A549 (cell line): ENCODE measurements around the gene SCAP. TPM values are rescaled to one million over a fixed set of nuclear protein-coding genes. Genes with fewer than 3 reads are reported as not detected.
A peak's percentile ranks its signal among the peaks of the same experiment; 100 is the strongest.
"Not testable (repeated sequence)": the region's sequence is repeated elsewhere in the genome, so short reads cannot be mapped to it uniquely, and the experiment has no call there.

ENCODE experiments used
- ATAC-seq, 2 experiments: fragments of 200-7000 bp in 1 of 2; fragments of >200 bp in 1 of 2; cut with Nextera tagmentation in 1 of 2; cut with Tn5 transposase in 1 of 2; 3 replicates each; pipeline versions ENCODE4 v1.8.0 to v1.9.1; 2018 to 2020; ENCODE audit warnings: mild to moderate bottlenecking in 1 of 2, moderate library complexity in 1 of 2
- CTCF ChIA-PET: fragments of 300-600 bp; sonication (Branson Sonifier 250); formaldehyde crosslinking; extraction: SDS; loops from one replicate; lab custom pipeline; 2021; ENCODE audit warnings: antibody characterized with exemption, inconsistent platforms; lab: Yijun Ruan, JAX
- POLR2A ChIA-PET: fragments of 350-600 bp; formaldehyde crosslinking; extraction: SDS; loops from one replicate; lab custom pipeline; 2021; ENCODE audit warnings: antibody characterized with exemption, inconsistent platforms; lab: Yijun Ruan, JAX
- DNase-seq, 2 experiments: peaks; one replicate each; pipeline versions ENCODE4 v3.0.0 to v3.0.0-alpha.2; 2011 to 2016; ENCODE audit warnings: low read depth in 1 of 2, low spot score in 1 of 2
- FAIRE-seq: peaks from 2 replicates; lab custom pipeline; 2011; peaks lifted over from hg19 to GRCh38; lab: Jason Lieb, UNC
- H3K27ac ChIP-seq, 2 experiments: fragments of >200 bp; sonication (Bioruptor Twin); formaldehyde crosslinking; 3 replicates each; pipeline ENCODE4 v1.5.1; 2016 to 2017
- H3K4me1 ChIP-seq: fragments of >200 bp; sonication (Bioruptor Twin); formaldehyde crosslinking; 3 replicates; pipeline ENCODE4 v1.6.1; 2016
- H3K4me2 ChIP-seq: fragments of >200 bp; sonication (Bioruptor Twin); formaldehyde crosslinking; 3 replicates; pipeline ENCODE4 v1.6.1; 2016
- H3K4me3 ChIP-seq: fragments of >200 bp; sonication (Bioruptor Twin); formaldehyde crosslinking; 3 replicates; pipeline ENCODE4 v1.5.1; 2016
- H3K9me3 ChIP-seq: fragments of >200 bp; sonication (Bioruptor Twin); formaldehyde crosslinking; 3 replicates; pipeline ENCODE4 v1.6.1; 2016
- ATOH8 ChIP-seq: fragments of 250-450 bp; sonication (Bioruptor Pico); IDR thresholded peaks from 2 replicates; pipeline ENCODE4 v1.5.0; 2020; ENCODE audit warnings: low read depth, mild to moderate bottlenecking, moderate library complexity
- BHLHE40 ChIP-seq: IDR thresholded peaks from 2 replicates; pipeline ENCODE4 v1.6.1; 2012; ENCODE audit warnings: low read depth, low read length, inconsistent platforms
- CBX2 ChIP-seq: fragments of 200-600 bp; sonication (generic); IDR thresholded peaks from 2 replicates; pipeline ENCODE4 v1.6.1; 2016; ENCODE audit warnings: low read depth, mild to moderate bottlenecking, borderline replicate concordance
- CEBPB ChIP-seq, 2 experiments: fragments of >200 bp in 1 of 2; sonication (Bioruptor Twin) in 1 of 2; formaldehyde crosslinking in 1 of 2; IDR thresholded peaks; 2 replicates each; pipeline ENCODE4 v1.6.1; 2012 to 2016
- CTCF ChIP-seq: fragments of >200 bp; sonication (Bioruptor Twin); formaldehyde crosslinking; IDR thresholded peaks from 3 replicates; pipeline ENCODE4 v1.5.1; 2016
- E2F6 ChIP-seq: IDR thresholded peaks from 2 replicates; pipeline ENCODE4 v1.6.1; 2012; ENCODE audit warnings: low read depth, borderline replicate concordance
- EP300 ChIP-seq, 2 experiments: fragments of >200 bp; sonication (Bioruptor Twin); formaldehyde crosslinking; IDR thresholded peaks; 2 replicates in 1 of 2; 3 replicates in 1 of 2; pipeline ENCODE4 v1.6.1; 2016 to 2017
- GATA3 ChIP-seq: IDR thresholded peaks from 2 replicates; pipeline ENCODE4 v1.6.1; 2012; ENCODE audit warnings: borderline replicate concordance
- HDAC2 ChIP-seq: fragments of 200-600 bp; sonication (generic); IDR thresholded peaks from 2 replicates; pipeline ENCODE4 v1.6.1; 2016
- HEYL ChIP-seq: fragments of 250-450 bp; sonication (Bioruptor Pico); IDR thresholded peaks from 2 replicates; pipeline ENCODE4 v1.8.0; 2021; ENCODE audit warnings: mild to moderate bottlenecking, moderate library complexity
- HOXB5 ChIP-seq: fragments of 250-450 bp; sonication (Bioruptor Pico); IDR thresholded peaks from 2 replicates; pipeline ENCODE4 v1.5.0; 2020; ENCODE audit warnings: mild to moderate bottlenecking, moderate library complexity
- JUN ChIP-seq, 2 experiments: fragments of >200 bp; sonication (Bioruptor Twin); formaldehyde crosslinking; IDR thresholded peaks; 2 replicates in 1 of 2; 3 replicates in 1 of 2; pipeline ENCODE4 v1.6.1; 2016 to 2017
- KDM1A ChIP-seq: fragments of 200-600 bp; sonication (generic); IDR thresholded peaks from 2 replicates; pipeline ENCODE4 v1.6.1; 2016; ENCODE audit warnings: low read depth, mild to moderate bottlenecking
- MAFK ChIP-seq: fragments of 450-650 bp; IDR thresholded peaks from 2 replicates; pipeline ENCODE4 v1.6.1; 2014; ENCODE audit not compliant: partially characterized antibody
- MAZ ChIP-seq: fragments of 150-350 bp; IDR thresholded peaks from 2 replicates; pipeline ENCODE4 v1.6.1; 2014; ENCODE audit warnings: antibody characterized with exemption, low read depth, low read length, borderline replicate concordance
- NFE2L2 ChIP-seq: fragments of 150-350 bp; conservative IDR thresholded peaks from 2 replicates; pipeline ENCODE4 v1.6.1; 2014; ENCODE audit warnings: low read length
- PBX3 ChIP-seq: IDR thresholded peaks from 2 replicates; pipeline ENCODE4 v1.6.1; 2012
- PHF8 ChIP-seq: fragments of 200-600 bp; sonication (generic); IDR thresholded peaks from 2 replicates; pipeline ENCODE4 v1.6.1; 2016; ENCODE audit warnings: low read depth, mild to moderate bottlenecking, antibody characterized with exemption, moderate library complexity, borderline replicate concordance
- RAD21 ChIP-seq, 2 experiments: fragments of >200 bp in 1 of 2; sonication (Bioruptor Twin) in 1 of 2; formaldehyde crosslinking in 1 of 2; IDR thresholded peaks in 1 of 2; conservative IDR thresholded peaks in 1 of 2; 2 replicates in 1 of 2; 3 replicates in 1 of 2; pipeline ENCODE4 v1.6.1; 2012 to 2018; ENCODE audit warnings: inconsistent platforms in 1 of 2
- RARB ChIP-seq: fragments of 250-450 bp; sonication (Bioruptor Pico); IDR thresholded peaks from 2 replicates; pipeline ENCODE4 v1.8.0; 2021; ENCODE audit warnings: mild to moderate bottlenecking, moderate library complexity
- RCOR1 ChIP-seq: fragments of 150-350 bp; IDR thresholded peaks from 2 replicates; pipeline ENCODE4 v1.6.1; 2014; ENCODE audit warnings: antibody characterized with exemption, low read length, low read depth
- SMC3 ChIP-seq: fragments of >200 bp; sonication (Bioruptor Twin); formaldehyde crosslinking; IDR thresholded peaks from 3 replicates; pipeline ENCODE4 v1.6.1; 2018; ENCODE audit warnings: inconsistent platforms
- TP53 ChIP-seq: fragments of 250-450 bp; sonication (Bioruptor Pico); IDR thresholded peaks from 2 replicates; pipeline ENCODE4 v1.5.0; 2021; ENCODE audit warnings: mild to moderate bottlenecking, moderate library complexity
- ZFP36 ChIP-seq: fragments of 450-650 bp; IDR thresholded peaks from 2 replicates; pipeline ENCODE4 v1.6.1; 2014; ENCODE audit warnings: borderline replicate concordance; ENCODE audit not compliant: partially characterized antibody
- ZNF302 ChIP-seq: fragments of 250-450 bp; sonication (Bioruptor Pico); IDR thresholded peaks from 2 replicates; pipeline ENCODE4 v1.9.0; 2021; ENCODE audit warnings: inconsistent platforms, mild to moderate bottlenecking, moderate library complexity
- WGBS: methylation state at CpG from one replicate; pipeline ENCODE4 v1.1.6; 2017; ENCODE audit errors: missing lambda C conversion rate; 5-methylcytosine and 5-hydroxymethylcytosine counted together
- polyA plus RNA-seq, 4 experiments: library from polyadenylated mRNA; depleted of rRNA in 3 of 4; stranded (reverse); fragments of >200 nt; fragmentation: RNase III in 1 of 4; extraction: RNeasy Plus Mini Kit Qiagen cat#74134 plus additional on column Dnase treatment in 1 of 4; gene quantifications; 2 replicates in 3 of 4; 3 replicates in 1 of 4; pipeline ENCODE4 v1.2.3, GENCODE V29; 2011 to 2017
- TF ChIP-seq, protein P1 (sequence below): fragments of >200 bp; sonication (Bioruptor Twin); formaldehyde crosslinking; IDR thresholded peaks from 2 replicates; pipeline ENCODE4 v1.6.1; 2016

The SCAP gene
- polyA plus RNA-seq, 2 of the 4 experiments (the other 2 are of a cell fraction): 12.9 to 25.9 TPM

GRCh38 chr3:47370887-47371697, 104.6 kb downstream of the SCAP start:
- H3K9me3 ChIP-seq: no peaks in the 10 kb centered on the region
- TF ChIP-seq PBX3 (no peak), ZNF302 (CRISPR knock-in tag) (no peak), NFE2L2 (no peak), ZFP36 (no peak), ATOH8 (no peak), RAD21 (conservative IDR thresholded peaks at IDR 0.05 in 1 of 2, IDR thresholded peaks at IDR 0.05 in 1 of 2) (peak; percentile 43 to 69), SMC3 (peak; percentile 58; the same call in 2 of the 3 replicates), BHLHE40 (no peak), CEBPB (IDR thresholded peaks at IDR 0.05) (no peak), RARB (CRISPR knock-in tag) (no peak), HDAC2 (no peak), MAZ (no peak), PHF8 (no peak), HOXB5 (CRISPR knock-in tag) (no peak), HEYL (CRISPR knock-in tag) (no peak), TP53 (no peak), CTCF (peak; percentile 47), JUN (IDR thresholded peaks at IDR 0.05) (no peak), RCOR1 (no peak)
- ChIA-PET POLR2A (no interaction called here), CTCF (interaction anchor here (0.6 to 2.1 kb wide), 8 partner anchors 8 to 207 kb away, joined by 3 to 8 read pairs (median 3); partner anchors contain the start of gene SETD2)
- DNase-seq (peak in 1 of 2 experiments; percentile 30), FAIRE-seq (no peak), ATAC-seq (peak; percentile 52 to 77; a peak in 4 of 6 replicates)
- no peak overlapping the region for H3K4me3 ChIP-seq
- no peak overlapping the region for H3K27ac ChIP-seq
- WGBS: 21% methylated on average over 4 of the region's 13 CpGs
- no peaks in the 10 kb centered on the region for H3K4me1 ChIP-seq
- no peak overlapping the region for H3K4me2 ChIP-seq

GRCh38 chr3:47370020-47370419, 105.7 kb downstream of the SCAP start:
- POLR2A ChIA-PET: interaction anchor here (0.9 kb wide), 1 partner anchor 11 kb away, joined by 3 read pairs; the partner anchor contains the start of gene PTPN23

GRCh38 chr3:47367631-47368030, 108.1 kb downstream of the SCAP start:
- Histone ChIP-seq H3K27ac (no peak overlapping the region), H3K4me3 (no peak overlapping the region), H3K4me1 (no peaks in the 10 kb centered on the region), H3K4me2 (no peak overlapping the region), H3K9me3 (no peaks in the 10 kb centered on the region)
- DNase-seq: no peak
- no peak for ATAC-seq
- 92% methylated on average over 7 of the region's 7 CpGs for WGBS
- ChIA-PET POLR2A (no interaction called here), CTCF (interaction anchor here (0.6 kb wide), 1 partner anchor 432 kb away, joined by 5 read pairs; no protein-coding TSS in a partner anchor)
- FAIRE-seq: no peak
- no peak for TF ChIP-seq EP300 (IDR thresholded peaks at IDR 0.05)
- no peak for TF ChIP-seq E2F6
- no peak for TF ChIP-seq HEYL (CRISPR knock-in tag)
- no peak for TF ChIP-seq CBX2
- no peak for TF ChIP-seq GATA3
- TF ChIP-seq, protein P1, sequence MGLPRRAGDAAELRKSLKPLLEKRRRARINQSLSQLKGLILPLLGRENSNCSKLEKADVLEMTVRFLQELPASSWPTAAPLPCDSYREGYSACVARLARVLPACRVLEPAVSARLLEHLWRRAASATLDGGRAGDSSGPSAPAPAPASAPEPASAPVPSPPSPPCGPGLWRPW: no peak
- TF ChIP-seq KDM1A: no peak
- TF ChIP-seq MAFK: no peak
- TF ChIP-seq, all 56 proteins: peak for 0

More at GRCh38 chr3:47370020-47370419, 105.7 kb downstream of the SCAP start:
- ATAC-seq, H3K4me1 ChIP-seq, H3K9me3 ChIP-seq, H3K4me2 ChIP-seq, DNase-seq, H3K4me3 ChIP-seq, FAIRE-seq, H3K27ac ChIP-seq: not testable (repeated sequence)
- 95% methylated on average over 8 of the region's 8 CpGs for whole genome bisulfite sequencing
- CTCF ChIA-PET: interaction anchor here (0.7 to 2.1 kb wide), 9 partner anchors 9 to 329 kb away, joined by 3 to 8 read pairs (median 3); partner anchors contain the start of gene SETD2
